Muscle layer of duodenum (tissue), 2 donors: ENCODE results near the gene MYZAP.

ENCODE experiments used
- H3K27ac ChIP-seq: one replicate; pipeline ENCODE4 v1.7.0; 2013; ENCODE audit warnings: mild to moderate bottlenecking, low read length
- H3K27me3 ChIP-seq: one replicate; pipeline ENCODE4 v1.7.0; 2013; ENCODE audit warnings: low read depth, mild to moderate bottlenecking, control low read depth, low read length
- H3K36me3 ChIP-seq, 2 donors: one replicate each; pipeline ENCODE4 v1.7.0; 2013; ENCODE audit warnings: low read length in 2 of 2, control low read depth in 1 of 2, mild to moderate bottlenecking in 1 of 2; ENCODE audit not compliant: insufficient read depth in 2 of 2, control insufficient read depth in 1 of 2
- H3K4me1 ChIP-seq, 2 donors: one replicate each; pipeline ENCODE4 v1.7.0; 2013; ENCODE audit warnings: low read length in 2 of 2, mild to moderate bottlenecking in 2 of 2, control low read depth in 1 of 2, moderate library complexity in 1 of 2; ENCODE audit not compliant: insufficient read depth in 2 of 2, control insufficient read depth in 1 of 2
- H3K4me3 ChIP-seq, 2 donors: one replicate each; pipeline ENCODE4 v1.7.0; 2013; ENCODE audit warnings: low read length in 2 of 2, low read depth in 1 of 2, mild to moderate bottlenecking in 1 of 2
- H3K9me3 ChIP-seq, 2 donors: one replicate each; pipeline ENCODE4 v1.7.0; 2013; ENCODE audit warnings: low read length in 2 of 2, control low read depth in 1 of 2, mild to moderate bottlenecking in 1 of 2; ENCODE audit not compliant: control insufficient read depth in 1 of 2
- donor health status: healthy.

The MYZAP gene

DNA sequence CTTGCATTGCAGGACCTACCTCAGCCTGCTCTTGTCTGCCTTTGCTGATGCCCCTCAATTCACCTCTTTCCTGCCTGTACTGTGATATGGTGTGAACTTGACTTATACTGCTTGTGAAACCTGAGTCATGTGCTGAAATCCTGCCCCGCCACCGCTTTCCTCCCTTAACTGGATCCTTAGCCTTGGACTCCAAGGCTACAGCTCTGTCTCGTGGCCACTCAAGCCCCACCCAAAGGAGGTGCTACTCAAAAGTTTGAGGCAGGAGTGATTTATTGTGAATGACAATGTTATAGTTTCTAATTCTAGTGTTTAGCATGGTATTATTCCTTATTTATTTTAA lies 56.1 kb downstream of the MYZAP start:
- Histone ChIP-seq H3K4me1 (no peaks in the 10 kb centered on the region), H3K4me3 (no peak overlapping the region), H3K9me3 (no peaks in the 10 kb centered on the region), H3K27me3 (no peaks in the 10 kb centered on the region), H3K36me3 (no peaks in the 10 kb centered on the region), H3K27ac (no peak overlapping the region)

DNA sequence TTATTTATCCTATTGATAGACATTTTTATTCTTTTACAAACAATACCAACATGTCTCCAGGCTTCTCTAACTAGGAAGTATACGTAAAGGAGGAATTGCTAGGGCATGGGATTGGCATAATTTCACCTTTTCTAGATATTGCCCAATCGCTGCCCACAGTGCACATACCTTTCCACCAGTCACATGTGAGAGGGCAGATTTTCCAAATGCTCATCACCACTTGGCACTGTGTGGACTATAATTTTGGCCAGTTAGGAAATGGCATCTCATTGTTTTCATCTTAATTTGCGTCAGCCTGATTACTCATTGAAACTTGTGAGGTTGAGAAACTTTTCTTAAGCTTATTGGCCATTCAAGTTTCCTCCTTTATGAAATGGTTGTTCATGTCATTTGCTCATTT lies 57.4 kb downstream of the MYZAP start:
- Histone ChIP-seq H3K27ac (no peak overlapping the region), H3K4me1 (no peaks in the 10 kb centered on the region), H3K27me3 (no peaks in the 10 kb centered on the region)

DNA sequence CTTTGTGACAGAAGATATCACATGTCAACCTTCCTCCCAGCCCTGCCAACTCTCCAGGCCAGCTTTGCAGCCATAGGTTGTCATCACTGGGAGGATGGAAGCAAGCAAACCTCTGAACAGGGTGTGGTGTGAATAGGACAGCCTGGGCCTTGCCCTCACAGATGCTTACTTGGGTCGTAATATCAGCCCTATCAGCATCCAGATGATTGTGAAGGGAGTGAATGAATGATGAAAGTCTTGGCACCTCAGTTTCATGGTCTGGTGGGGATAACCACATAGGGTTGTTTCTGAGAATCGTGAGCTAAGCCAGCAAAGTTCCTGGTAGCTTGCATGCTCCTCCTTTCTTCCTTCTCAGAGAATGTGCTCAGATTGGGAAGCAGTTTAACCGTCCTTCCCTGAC lies 59.7 kb downstream of the MYZAP start:
- Histone ChIP-seq H3K9me3 (no peaks in the 10 kb centered on the region), H3K4me1 (no peaks in the 10 kb centered on the region), H3K27me3 (no peaks in the 10 kb centered on the region), H3K4me3 (no peak overlapping the region), H3K36me3 (no peaks in the 10 kb centered on the region), H3K27ac (no peak overlapping the region)

More for the DNA sequence above, 57.4 kb downstream of the MYZAP start:
- no peak overlapping the region for H3K4me3 ChIP-seq
- no peaks in the 10 kb centered on the region for H3K36me3 ChIP-seq
- H3K9me3 ChIP-seq: no peaks in the 10 kb centered on the region

DNA sequence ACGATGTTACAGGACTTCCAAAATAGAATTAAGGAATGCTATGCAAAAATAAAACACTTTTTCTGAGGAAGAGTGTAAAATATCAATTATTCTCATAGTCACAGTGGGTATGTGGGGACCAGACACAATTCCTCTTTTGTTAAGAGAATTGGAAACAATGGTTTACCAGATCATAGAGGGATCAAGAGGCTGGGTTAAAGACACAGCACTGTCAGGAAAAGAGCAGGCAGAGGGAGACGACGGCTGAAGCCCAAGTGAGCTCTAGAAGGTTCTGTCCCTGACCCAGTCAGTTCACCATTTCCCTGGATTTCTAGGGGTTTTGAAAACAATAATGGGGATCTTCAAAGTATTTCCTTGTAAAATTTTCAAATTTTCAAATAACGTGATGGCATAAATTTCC lies 60.8 kb downstream of the MYZAP start:
- H3K4me1 ChIP-seq: no peaks in the 10 kb centered on the region
- no peak overlapping the region for H3K4me3 ChIP-seq
- H3K27ac ChIP-seq: no peak overlapping the region
- H3K36me3 ChIP-seq: no peaks in the 10 kb centered on the region
- H3K9me3 ChIP-seq: no peaks in the 10 kb centered on the region
- H3K27me3 ChIP-seq: no peaks in the 10 kb centered on the region

DNA sequence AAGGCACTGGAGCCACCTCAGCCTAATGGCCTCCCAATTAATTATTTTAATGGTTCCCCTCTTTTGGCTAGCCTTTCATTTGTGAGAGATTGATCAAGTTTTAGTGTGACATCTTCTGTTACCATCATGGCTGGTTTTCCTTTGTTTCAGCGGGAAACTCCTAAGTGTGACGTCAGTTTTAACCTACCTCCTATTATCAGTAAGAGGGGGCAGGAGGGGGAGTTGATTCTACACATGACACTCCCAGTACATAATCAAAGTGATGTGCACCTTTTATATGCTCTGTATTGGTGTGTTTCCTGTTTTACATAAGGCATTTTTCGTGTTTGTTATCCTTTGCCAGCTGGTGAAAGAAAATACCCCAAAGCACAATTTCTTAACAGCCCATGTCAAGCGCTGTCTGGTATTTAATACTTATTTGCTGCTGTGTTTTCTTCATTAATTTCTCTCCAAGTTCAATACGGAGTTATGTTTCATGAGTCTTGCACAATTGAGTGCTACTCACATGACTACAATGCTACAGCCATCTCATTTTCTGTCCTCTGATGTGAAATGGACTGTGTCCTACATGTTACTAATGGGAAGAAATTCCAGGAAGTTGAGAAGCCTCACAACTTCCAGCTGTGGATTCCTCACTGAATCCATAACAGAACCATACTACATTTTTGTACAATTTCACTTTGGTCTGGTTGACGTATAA lies 62.6 kb downstream of the MYZAP start:
- no peak overlapping the region for H3K4me3 ChIP-seq
- no peaks in the 10 kb centered on the region for H3K9me3 ChIP-seq
- no peaks in the 10 kb centered on the region for H3K36me3 ChIP-seq
- H3K4me1 ChIP-seq: no peaks in the 10 kb centered on the region
- no peak overlapping the region for H3K27ac ChIP-seq
- no peaks in the 10 kb centered on the region for H3K27me3 ChIP-seq

DNA sequence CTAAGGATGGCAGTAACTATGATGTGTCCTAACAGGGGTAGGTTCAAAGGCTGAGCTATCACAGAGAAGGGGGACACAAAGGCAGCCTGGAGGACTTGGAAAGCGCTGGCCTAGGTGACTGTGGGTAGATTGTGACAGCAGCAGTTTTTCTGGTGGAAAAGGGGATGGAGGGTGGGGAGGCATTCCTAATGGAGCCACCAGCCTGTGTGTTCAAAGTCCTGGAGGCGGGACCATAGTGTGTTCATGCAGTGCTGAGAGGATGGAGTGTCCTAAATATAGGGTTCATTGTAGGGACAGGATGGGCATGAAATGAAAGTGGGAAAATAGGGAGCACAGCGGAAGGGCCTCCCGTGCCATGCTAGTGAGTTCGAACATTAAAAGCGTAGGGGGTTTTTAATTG lies 63.3 kb downstream of the MYZAP start:
- Histone ChIP-seq H3K4me1 (no peaks in the 10 kb centered on the region), H3K9me3 (no peaks in the 10 kb centered on the region), H3K36me3 (no peaks in the 10 kb centered on the region), H3K27ac (no peak overlapping the region), H3K27me3 (no peaks in the 10 kb centered on the region), H3K4me3 (no peak overlapping the region)

DNA sequence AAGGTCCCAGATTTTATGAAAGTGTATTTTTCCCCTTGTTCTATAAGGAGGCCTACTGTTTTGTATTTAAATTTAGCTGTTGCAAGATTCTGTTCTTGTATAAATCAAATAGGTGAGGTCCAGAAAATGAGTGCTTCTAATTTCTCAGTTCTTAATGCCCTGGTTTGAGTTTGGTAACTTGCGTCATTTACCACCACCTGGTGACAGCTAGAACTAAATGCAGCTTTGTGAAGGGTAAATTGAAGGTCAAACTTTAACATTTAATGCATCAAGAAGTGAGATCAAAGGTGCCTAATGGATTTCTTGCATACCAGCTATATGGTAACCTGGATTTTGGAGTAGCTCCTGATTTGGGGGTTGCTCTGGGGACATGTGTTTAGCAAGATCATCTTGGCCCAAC lies 64.1 kb downstream of the MYZAP start:
- H3K4me3 ChIP-seq: no peak overlapping the region
- H3K27ac ChIP-seq: no peak overlapping the region
- no peaks in the 10 kb centered on the region for H3K27me3 ChIP-seq
- H3K36me3 ChIP-seq: no peaks in the 10 kb centered on the region
- no peaks in the 10 kb centered on the region for H3K4me1 ChIP-seq
- no peaks in the 10 kb centered on the region for H3K9me3 ChIP-seq

DNA sequence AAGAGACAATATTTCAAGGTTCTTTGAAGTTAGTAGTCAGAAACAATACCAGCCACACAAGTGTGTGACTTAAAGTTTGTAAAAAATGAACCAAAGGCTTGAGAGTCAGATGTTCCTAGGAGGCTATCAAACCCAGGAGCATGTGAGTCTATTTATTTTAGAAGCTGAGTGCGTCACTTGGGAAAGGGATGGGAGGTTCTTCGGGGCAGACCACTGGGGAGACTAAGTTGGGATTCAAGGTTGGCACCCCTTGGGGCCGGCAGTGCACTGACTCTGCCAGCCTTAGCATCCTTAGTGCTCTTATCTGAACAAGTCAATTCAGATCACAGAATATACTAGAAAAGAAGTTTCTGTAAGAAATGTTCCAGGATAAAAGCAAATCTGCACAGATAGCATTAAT lies 64.7 kb downstream of the MYZAP start:
- Histone ChIP-seq H3K36me3 (no peaks in the 10 kb centered on the region), H3K27me3 (no peaks in the 10 kb centered on the region), H3K4me1 (no peaks in the 10 kb centered on the region), H3K27ac (no peak overlapping the region), H3K4me3 (no peak overlapping the region), H3K9me3 (no peaks in the 10 kb centered on the region)

DNA sequence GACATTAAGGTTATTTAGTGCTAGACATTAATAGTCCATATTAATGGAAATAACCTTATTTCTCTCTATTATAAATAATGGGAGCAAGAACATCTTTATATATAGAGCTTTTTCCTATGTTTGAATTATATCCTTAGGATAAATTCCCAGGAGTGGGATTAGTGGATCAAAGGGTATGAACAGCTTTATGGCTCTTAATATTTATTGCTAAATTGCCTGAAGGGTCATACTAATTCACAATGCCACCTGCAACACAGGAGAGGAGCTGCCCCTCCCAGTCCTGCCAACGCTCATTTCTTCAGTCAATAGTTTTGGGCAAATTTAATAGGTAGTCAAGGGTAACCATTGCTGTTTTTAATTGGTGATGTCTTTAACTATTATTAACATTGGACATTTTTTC lies 65.9 kb downstream of the MYZAP start:
- no peaks in the 10 kb centered on the region for H3K9me3 ChIP-seq
- no peak overlapping the region for H3K4me3 ChIP-seq
- H3K4me1 ChIP-seq: no peaks in the 10 kb centered on the region
- H3K27ac ChIP-seq: no peak overlapping the region
- no peaks in the 10 kb centered on the region for H3K27me3 ChIP-seq
- H3K36me3 ChIP-seq: no peaks in the 10 kb centered on the region

DNA sequence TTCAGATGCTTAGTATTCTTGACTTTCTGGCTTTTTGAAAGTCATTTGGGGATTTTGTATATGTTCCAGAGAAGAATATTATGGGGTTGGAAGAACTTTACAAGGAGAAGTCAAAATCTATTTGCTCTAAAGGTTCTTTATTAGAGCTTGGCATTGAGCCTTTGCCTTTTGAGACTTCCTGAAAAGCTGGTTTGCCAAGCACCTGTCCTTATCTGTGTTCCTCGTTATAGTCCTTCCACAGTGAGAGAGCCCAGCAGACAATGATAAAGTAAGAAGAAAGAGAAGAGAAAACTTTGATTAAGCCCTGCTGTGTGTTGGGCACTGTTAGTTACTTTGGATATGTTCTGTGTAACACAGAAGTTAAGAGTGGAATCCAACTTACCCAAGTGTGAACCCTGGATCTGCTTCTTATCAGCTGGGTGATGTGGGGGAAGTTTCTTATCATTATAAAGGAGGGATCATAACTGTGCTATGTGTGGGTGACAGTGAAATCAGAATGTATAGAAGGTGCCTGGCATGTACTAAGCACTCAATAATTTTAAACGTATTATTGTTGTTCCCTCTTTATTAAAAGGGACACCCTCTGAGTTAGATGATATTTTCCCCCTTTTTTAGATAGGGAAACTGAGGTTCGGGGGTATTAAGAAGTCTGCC lies 70.5 kb downstream of the MYZAP start:
- H3K4me3 ChIP-seq: no peak overlapping the region
- no peaks in the 10 kb centered on the region for H3K36me3 ChIP-seq
- no peaks in the 10 kb centered on the region for H3K27me3 ChIP-seq
- H3K4me1 ChIP-seq: no peaks in the 10 kb centered on the region
- H3K9me3 ChIP-seq: no peaks in the 10 kb centered on the region
- no peak overlapping the region for H3K27ac ChIP-seq

DNA sequence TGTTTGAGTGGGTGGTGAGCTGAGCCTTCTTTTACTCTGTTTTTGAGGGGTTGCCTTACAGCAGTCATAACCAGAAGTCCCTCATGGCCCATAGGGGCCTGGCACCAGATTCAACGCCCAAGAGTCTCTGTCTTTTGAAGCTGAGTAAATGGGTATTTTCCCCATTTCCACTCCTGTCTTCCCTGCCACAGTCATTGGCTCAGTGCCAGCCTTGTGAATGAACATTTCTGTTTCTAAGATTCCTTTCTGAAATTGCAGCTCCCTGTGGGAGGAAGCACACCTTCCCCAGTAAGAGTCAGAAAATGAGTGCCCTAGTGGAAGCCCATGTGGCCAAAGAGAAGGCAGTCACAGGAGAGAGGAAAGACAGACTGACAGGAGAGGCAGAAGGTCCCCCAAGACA lies 71.1 kb downstream of the MYZAP start:
- H3K36me3 ChIP-seq: no peaks in the 10 kb centered on the region
- H3K4me3 ChIP-seq: no peak overlapping the region
- no peak overlapping the region for H3K27ac ChIP-seq
- no peaks in the 10 kb centered on the region for H3K27me3 ChIP-seq
- peaks cover 0 to 5% of the 10 kb centered on the region in 2 donors for H3K4me1 ChIP-seq
- H3K9me3 ChIP-seq: no peaks in the 10 kb centered on the region

DNA sequence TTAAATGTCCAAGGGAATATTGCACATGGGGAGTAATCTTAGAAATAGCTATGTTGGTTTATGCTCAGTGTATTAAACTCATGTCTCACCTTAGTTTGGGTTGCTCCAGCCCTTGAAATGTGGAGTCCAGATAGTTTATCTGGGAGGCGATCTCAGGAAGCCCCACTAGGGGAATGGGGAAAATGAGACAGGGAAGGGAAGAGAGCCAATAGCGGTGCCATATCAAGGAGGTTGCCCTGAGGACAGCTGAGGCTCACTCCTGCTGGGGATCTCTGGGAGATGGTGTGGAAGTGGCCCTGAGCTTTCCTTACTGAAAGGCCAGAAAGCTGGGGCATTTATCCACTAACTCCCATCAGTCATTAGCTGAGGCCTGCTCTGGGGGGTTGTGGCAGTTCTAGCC lies 71.6 kb downstream of the MYZAP start:
- Histone ChIP-seq H3K27ac (no peak overlapping the region), H3K27me3 (no peaks in the 10 kb centered on the region), H3K4me3 (no peak overlapping the region), H3K9me3 (no peaks in the 10 kb centered on the region), H3K36me3 (no peaks in the 10 kb centered on the region), H3K4me1 (peaks cover 0 to 10% of the 10 kb centered on the region in 2 donors)
